ENCODE data around the gene NPHS1.

Gene NPHS1

GRCh38 chr19:35788205-35788960 is 63.9 kb downstream of the NPHS1 start:
- no peak overlapping the region for H3K4me3 ChIP-seq (ENCODE audit: low read depth, low read length)

GRCh38 chr19:35787227-35787799 is 65.0 kb downstream of the NPHS1 start:
- TF ChIP-seq, protein P1, sequence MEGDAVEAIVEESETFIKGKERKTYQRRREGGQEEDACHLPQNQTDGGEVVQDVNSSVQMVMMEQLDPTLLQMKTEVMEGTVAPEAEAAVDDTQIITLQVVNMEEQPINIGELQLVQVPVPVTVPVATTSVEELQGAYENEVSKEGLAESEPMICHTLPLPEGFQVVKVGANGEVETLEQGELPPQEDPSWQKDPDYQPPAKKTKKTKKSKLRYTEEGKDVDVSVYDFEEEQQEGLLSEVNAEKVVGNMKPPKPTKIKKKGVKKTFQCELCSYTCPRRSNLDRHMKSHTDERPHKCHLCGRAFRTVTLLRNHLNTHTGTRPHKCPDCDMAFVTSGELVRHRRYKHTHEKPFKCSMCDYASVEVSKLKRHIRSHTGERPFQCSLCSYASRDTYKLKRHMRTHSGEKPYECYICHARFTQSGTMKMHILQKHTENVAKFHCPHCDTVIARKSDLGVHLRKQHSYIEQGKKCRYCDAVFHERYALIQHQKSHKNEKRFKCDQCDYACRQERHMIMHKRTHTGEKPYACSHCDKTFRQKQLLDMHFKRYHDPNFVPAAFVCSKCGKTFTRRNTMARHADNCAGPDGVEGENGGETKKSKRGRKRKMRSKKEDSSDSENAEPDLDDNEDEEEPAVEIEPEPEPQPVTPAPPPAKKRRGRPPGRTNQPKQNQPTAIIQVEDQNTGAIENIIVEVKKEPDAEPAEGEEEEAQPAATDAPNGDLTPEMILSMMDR (IDR thresholded peaks at IDR 0.05; ENCODE audit: borderline replicate concordance, insufficient read depth, low read depth, low read length), result no peak

More at GRCh38 chr19:35788205-35788960, 63.9 kb downstream of the NPHS1 start:
- TF ChIP-seq, protein P1 (IDR thresholded peaks at IDR 0.05; ENCODE audit: borderline replicate concordance, insufficient read depth, low read depth, low read length), result no peak

DNA sequence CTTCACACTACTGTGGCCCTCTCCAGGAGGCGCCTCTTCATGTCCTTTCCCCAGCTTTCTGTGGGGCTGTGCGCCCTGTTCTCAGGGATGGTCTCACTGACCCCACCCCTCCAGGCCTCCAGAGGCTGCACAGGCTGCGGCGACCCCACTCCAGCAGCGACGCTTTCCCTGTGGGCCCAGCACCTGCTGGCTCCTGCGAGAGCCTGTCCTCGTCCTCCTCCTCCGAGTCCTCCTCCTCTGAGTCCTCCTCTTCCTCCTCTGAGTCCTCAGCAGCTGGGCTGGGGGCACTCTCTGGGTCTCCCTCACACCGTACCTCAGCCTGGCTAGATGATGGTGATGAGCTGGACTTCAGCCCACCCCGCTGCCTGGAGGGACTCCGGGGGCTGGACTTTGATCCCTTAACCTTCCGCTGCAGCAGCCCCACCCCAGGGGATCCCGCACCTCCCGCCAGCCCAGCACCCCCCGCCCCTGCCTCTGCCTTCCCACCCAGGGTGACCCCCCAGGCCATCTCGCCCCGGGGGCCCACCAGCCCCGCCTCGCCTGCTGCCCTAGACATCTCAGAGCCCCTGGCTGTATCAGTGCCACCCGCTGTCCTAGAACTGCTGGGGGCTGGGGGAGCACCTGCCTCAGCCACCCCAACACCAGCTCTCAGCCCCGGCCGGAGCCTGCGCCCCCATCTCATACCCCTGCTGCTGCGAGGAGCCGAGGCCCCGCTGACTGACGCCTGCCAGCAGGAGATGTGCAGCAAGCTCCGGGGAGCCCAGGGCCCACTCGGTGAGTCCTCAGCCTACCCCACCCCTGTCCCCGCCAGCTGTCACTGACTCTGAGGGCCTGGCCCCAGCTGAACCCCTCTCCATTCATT is 65.8 kb downstream of the NPHS1 start:
- TF ChIP-seq, protein P1 (IDR thresholded peaks at IDR 0.05; ENCODE audit: borderline replicate concordance, insufficient read depth, low read depth, low read length), result no peak
- H3K4me3 ChIP-seq (ENCODE audit: low read depth, low read length), result no peak overlapping the region

More at GRCh38 chr19:35787227-35787799, 65.0 kb downstream of the NPHS1 start:
- H3K4me3 ChIP-seq (ENCODE audit: low read depth, low read length), result no peak overlapping the region

DNA sequence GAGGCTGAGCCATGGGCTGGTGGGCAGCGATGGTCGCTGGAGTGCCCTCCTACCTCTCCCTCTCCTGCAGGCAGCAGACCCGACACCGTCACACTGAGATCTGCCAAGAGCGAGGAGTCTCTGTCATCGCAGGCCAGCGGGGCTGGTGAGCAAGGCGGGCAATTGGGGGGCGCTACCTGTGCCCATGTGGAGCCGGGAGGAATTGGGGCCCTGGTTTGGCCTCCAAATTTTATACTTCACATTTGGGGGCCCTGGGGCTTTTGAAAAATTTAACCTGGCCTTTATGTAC is 67.0 kb downstream of the NPHS1 start:
- no peak overlapping the region for H3K4me3 ChIP-seq (ENCODE audit: low read depth, low read length)

GRCh38 chr19:35784503-35785338 is 67.6 kb downstream of the NPHS1 start:
- TF ChIP-seq, protein P1 (IDR thresholded peaks at IDR 0.05; ENCODE audit: borderline replicate concordance, insufficient read depth, low read depth, low read length), result no peak
- H3K4me3 ChIP-seq (ENCODE audit: low read depth, low read length), result no peak overlapping the region

More for the DNA sequence above, 67.0 kb downstream of the NPHS1 start:
- TF ChIP-seq, protein P1 (IDR thresholded peaks at IDR 0.05; ENCODE audit: borderline replicate concordance, insufficient read depth, low read depth, low read length), result no peak

DNA sequence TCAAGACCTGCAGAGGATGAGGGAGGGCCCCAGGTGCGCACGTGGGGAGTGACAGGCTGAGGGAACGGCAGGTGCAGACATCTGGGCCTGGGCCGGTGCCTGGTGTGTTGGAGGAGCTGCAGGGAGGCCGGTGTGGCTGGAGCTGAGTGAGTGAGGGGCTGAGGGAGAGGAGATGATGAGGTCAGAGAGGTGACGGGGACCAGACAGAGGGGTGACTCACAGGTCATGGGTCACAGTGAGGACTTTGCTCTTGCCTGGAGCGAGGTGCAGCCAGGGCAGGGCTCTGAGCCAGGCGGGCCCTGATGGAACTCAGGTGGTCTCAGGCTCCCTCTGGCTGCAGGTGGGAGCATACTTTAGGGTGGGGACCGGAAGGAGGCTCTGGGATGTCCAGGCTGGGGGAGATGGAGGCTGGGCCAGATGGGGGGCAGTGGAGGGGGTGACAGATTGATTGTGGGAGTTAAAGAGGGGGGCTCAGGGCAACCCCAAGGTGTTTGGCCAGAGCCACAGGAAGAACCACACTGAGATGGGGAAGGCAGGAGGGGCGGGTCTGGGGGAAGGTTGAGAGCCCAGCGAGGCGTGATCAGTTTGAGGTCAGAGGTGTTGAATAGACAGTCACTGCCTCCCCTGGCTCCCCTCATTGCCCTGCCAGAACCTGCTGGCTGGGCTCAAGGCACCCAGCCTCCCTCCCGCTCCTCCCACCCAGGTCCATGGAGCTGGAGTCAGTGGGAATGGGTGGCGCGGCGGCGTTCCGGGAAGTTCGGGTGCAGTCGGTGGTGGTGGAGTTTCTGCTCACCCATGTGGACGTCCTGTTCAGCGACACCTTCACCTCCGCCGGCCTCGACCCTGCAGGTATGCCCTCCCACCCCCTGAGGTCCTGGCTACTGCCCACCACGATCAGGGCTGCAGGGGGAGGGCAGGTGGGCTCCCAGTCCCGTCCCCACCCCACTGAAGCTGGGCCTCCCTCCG is 68.6 kb downstream of the NPHS1 start:
- no peak overlapping the region for H3K4me3 ChIP-seq (ENCODE audit: low read depth, low read length)
- TF ChIP-seq, protein P1 (IDR thresholded peaks at IDR 0.05; ENCODE audit: borderline replicate concordance, insufficient read depth, low read depth, low read length), result no peak

Data from GM12875 (cell line).